Caco-2 (cell line): ENCODE measurements around the gene TCEA3. TPM values are rescaled to one million over a fixed set of nuclear protein-coding genes. Genes with fewer than 3 reads are reported as not detected.

Experiments used
- BruUV-seq: library from RNA; stranded (reverse); fragments of 400-500 nt; replicated peaks from 2 replicates; lab custom pipeline; 2021; lab: Mats Ljungman, UMichigan
- CTCF ChIA-PET: fragments of 300-600 bp; sonication (Branson Sonifier 250); formaldehyde crosslinking; loops from one replicate; lab custom pipeline; 2022; ENCODE audit warnings: antibody characterized with exemption; lab: Charles Lee
- POLR2A ChIA-PET: fragments of 300-600 bp; sonication (Branson Sonifier 250); formaldehyde crosslinking; loops from one replicate; lab custom pipeline; 2022; ENCODE audit warnings: antibody characterized with exemption; lab: Charles Lee
- DNase-seq, 2 experiments: peaks; one replicate each; pipeline versions ENCODE4 v3.0.0 to v3.0.0-alpha.2; 2020 to 2022
- H3K27me3 ChIP-seq: replicated peaks from 2 replicates; pipeline ENCODE4 v1.6.0; 2011; ENCODE audit warnings: low read length; ENCODE audit not compliant: control insufficient read depth, insufficient read depth
- H3K36me3 ChIP-seq: 2 replicates; pipeline ENCODE4 v1.5.1; 2011; ENCODE audit warnings: low read length; ENCODE audit not compliant: control insufficient read depth, insufficient read depth
- H3K4me1 ChIP-seq: fragments of 250-450 bp; sonication (Bioruptor Pico); 2 replicates; pipeline ENCODE4 v1.5.1; 2020; ENCODE audit warnings: mild to moderate bottlenecking
- H3K4me3 ChIP-seq: 2 replicates; pipeline ENCODE4 v1.5.1; 2011; ENCODE audit warnings: low read depth, mild to moderate bottlenecking, control low read depth, low read length
- H3K9me3 ChIP-seq: fragments of 250-450 bp; sonication (Bioruptor Pico); 2 replicates; pipeline ENCODE4 v1.5.1; 2020; ENCODE audit warnings: mild to moderate bottlenecking, moderate library complexity
- H3K27ac Mint-ChIP-seq: one replicate; pipeline ENCODE4 v1.8.0; 2022; ENCODE audit warnings: mixed read lengths; ENCODE audit not compliant: unreplicated experiment
- H3K27me3 Mint-ChIP-seq: one replicate; pipeline ENCODE4 v1.8.0; 2022; ENCODE audit warnings: mixed read lengths; ENCODE audit not compliant: insufficient read depth, unreplicated experiment
- H3K36me3 Mint-ChIP-seq: one replicate; pipeline ENCODE4 v1.8.0; 2022; ENCODE audit warnings: mild to moderate bottlenecking, mixed read lengths; ENCODE audit not compliant: insufficient read depth, unreplicated experiment
- H3K4me1 Mint-ChIP-seq: one replicate; pipeline ENCODE4 v1.8.0; 2022; ENCODE audit warnings: low read depth, mixed read lengths; ENCODE audit not compliant: unreplicated experiment
- H3K4me3 Mint-ChIP-seq: one replicate; pipeline ENCODE4 v1.8.0; 2022; ENCODE audit warnings: mild to moderate bottlenecking, moderate library complexity, mixed read lengths; ENCODE audit not compliant: unreplicated experiment
- H3K9me3 Mint-ChIP-seq: one replicate; pipeline ENCODE4 v1.8.0; 2022; ENCODE audit warnings: mixed read lengths; ENCODE audit not compliant: unreplicated experiment
- CTCF ChIP-seq, 2 experiments: fragments of 200-600 bp in 1 of 2; IDR thresholded peaks; 1 replicate in 1 of 2; 2 replicates in 1 of 2; pipeline versions ENCODE4 v1.5.1 to v1.8.0; 2011 to 2022; ENCODE audit warnings: antibody characterized with exemption in 1 of 2, control low read depth in 1 of 2, inconsistent platforms in 1 of 2, low read depth in 1 of 2, low read length in 1 of 2, mild to moderate bottlenecking in 1 of 2, moderate library complexity in 1 of 2; ENCODE audit not compliant: insufficient read depth in 1 of 2, severe bottlenecking in 1 of 2, unreplicated experiment in 1 of 2
- intact Hi-C: fragments of 100-400 bp; cut with micrococcal nuclease; formaldehyde crosslinking; loops from one replicate; pipeline ENCODE4 v1.10.0; 2022; ENCODE audit not compliant: unreplicated experiment
- total RNA-seq: library from RNA; stranded (reverse); gene quantifications from 2 replicates; pipeline ENCODE4 v1.2.3, GENCODE V29; 2022

Gene TCEA3
- total RNA-seq, 1 experiment from 2014 or later: 14.6 TPM

GRCh38 chr1:23366598-23366997, 58.0 kb downstream of the TCEA3 start:
- Mint-ChIP-seq H3K4me1 (no peaks in the 10 kb centered on the region), H3K27me3 (no peaks in the 10 kb centered on the region), H3K9me3 (no peaks in the 10 kb centered on the region), H3K36me3 (peaks cover 41% of the 10 kb centered on the region), H3K27ac (no peak overlapping the region), H3K4me3 (peak overlapping the region; percentile 80)
- no peak for TF ChIP-seq CTCF (IDR thresholded peaks at IDR 0.05; ENCODE audit: insufficient read depth in 1 of 2, low read depth in 1 of 2, low read length in 1 of 2, severe bottlenecking in 1 of 2, unreplicated experiment in 1 of 2)
- peaks cover 29% of the 10 kb centered on the region for H3K9me3 ChIP-seq
- no peak for DNase-seq
- POLR2A ChIA-PET: interaction anchor here (2.4 kb wide), 1 partner anchor 22 kb away, joined by 45 read pairs; the partner anchor contains the start of gene HNRNPR
- H3K27me3 ChIP-seq: no peaks in the 10 kb centered on the region
- intact Hi-C loops: no loop called here
- H3K4me1 ChIP-seq: peaks cover 22% of the 10 kb centered on the region
- no TSS peak for BruUV-seq
- H3K36me3 ChIP-seq: peaks cover 7% of the 10 kb centered on the region
- CTCF ChIA-PET: interaction anchor here (0.6 kb wide), 1 partner anchor 36 kb away, joined by 3 read pairs; no protein-coding TSS in a partner anchor
- H3K4me3 ChIP-seq: peak overlapping the region; percentile 44; the same call in 1 of the 2 replicates

DNA sequence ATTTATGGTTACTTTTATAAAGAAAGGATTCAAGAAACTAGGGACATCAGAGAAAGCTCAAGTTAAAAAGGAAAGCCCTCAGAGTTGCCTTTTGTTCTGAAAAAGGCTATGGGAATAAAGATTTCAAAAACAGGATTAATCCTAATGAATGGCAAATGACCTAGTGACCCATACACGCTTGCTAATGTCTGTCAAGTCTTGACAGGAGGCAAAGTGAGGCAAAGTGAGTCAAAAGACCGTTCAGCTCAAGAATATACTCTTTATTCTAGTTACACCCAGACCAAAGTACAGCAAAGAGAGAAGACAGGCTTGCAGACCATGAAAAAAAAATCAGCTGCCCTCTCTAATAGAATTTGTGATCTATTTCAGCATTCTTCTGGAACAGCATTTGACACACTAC, 58.4 kb downstream of the TCEA3 start:
- no peak overlapping the region for H3K27ac Mint-ChIP-seq
- intact Hi-C loops: no loop called here
- peaks cover 7% of the 10 kb centered on the region for H3K36me3 ChIP-seq
- peaks cover under 1% of the 10 kb centered on the region for H3K9me3 Mint-ChIP-seq
- no peak for DNase-seq
- H3K36me3 Mint-ChIP-seq: peaks cover 45% of the 10 kb centered on the region
- ChIA-PET POLR2A (no interaction called here), CTCF (interaction anchor here (0.6 kb wide), 1 partner anchor 37 kb away, joined by 3 read pairs; no protein-coding TSS in a partner anchor)
- H3K4me1 Mint-ChIP-seq: no peaks in the 10 kb centered on the region
- H3K4me1 ChIP-seq: peaks cover 19% of the 10 kb centered on the region
- no peaks in the 10 kb centered on the region for H3K27me3 ChIP-seq
- TF ChIP-seq CTCF (IDR thresholded peaks at IDR 0.05; ENCODE audit: insufficient read depth in 1 of 2, low read depth in 1 of 2, low read length in 1 of 2, severe bottlenecking in 1 of 2, unreplicated experiment in 1 of 2): no peak
- BruUV-seq: no TSS peak
- no peak overlapping the region for H3K4me3 Mint-ChIP-seq
- H3K9me3 ChIP-seq: peaks cover 33% of the 10 kb centered on the region
- H3K27me3 Mint-ChIP-seq: no peaks in the 10 kb centered on the region
- H3K4me3 ChIP-seq: no peak overlapping the region

DNA sequence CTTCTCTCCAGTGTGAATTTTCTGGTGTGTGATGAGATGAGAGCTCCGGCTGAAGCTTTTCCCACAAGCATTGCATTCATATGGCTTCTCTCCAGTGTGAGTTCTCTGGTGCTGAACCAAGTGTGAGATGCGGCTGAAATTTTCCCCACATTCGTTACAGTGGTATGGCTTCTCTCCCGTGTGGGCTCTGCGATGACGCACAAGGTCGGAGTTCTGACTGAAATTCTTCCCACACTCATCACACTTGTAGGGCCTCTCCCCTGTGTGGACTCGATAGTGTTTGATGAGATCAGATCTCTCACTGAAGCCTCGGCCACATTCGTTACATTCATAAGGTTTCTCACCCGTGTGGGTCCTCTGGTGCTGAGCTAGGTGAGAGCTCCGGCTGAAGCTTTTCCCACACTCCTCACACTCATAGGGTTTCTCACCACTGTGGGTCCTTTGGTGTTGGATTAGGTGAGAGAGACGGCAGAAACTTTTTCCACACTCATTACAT, 62.3 kb downstream of the TCEA3 start:
- DNase-seq: no peak
- no peak overlapping the region for H3K27ac Mint-ChIP-seq

More for the DNA sequence above, 62.3 kb downstream of the TCEA3 start:
- no peaks in the 10 kb centered on the region for H3K27me3 ChIP-seq
- CTCF ChIA-PET: no interaction called here
- H3K4me1 ChIP-seq: peaks cover 6% of the 10 kb centered on the region; the same call in 1 of the 2 replicates
- H3K4me3 ChIP-seq: no peak overlapping the region
- no peaks in the 10 kb centered on the region for H3K27me3 Mint-ChIP-seq
- POLR2A ChIA-PET: no interaction called here
- H3K4me1 Mint-ChIP-seq: no peaks in the 10 kb centered on the region
- no peak overlapping the region for H3K4me3 Mint-ChIP-seq
- H3K36me3 ChIP-seq: peaks cover 7% of the 10 kb centered on the region
- peaks cover 50% of the 10 kb centered on the region for H3K36me3 Mint-ChIP-seq
- no TSS peak for BruUV-seq
- TF ChIP-seq CTCF (IDR thresholded peaks at IDR 0.05; ENCODE audit: insufficient read depth in 1 of 2, low read depth in 1 of 2, low read length in 1 of 2, severe bottlenecking in 1 of 2, unreplicated experiment in 1 of 2): no peak
- H3K9me3 ChIP-seq: peaks cover 33% of the 10 kb centered on the region
- intact Hi-C loops: no loop called here
- H3K9me3 Mint-ChIP-seq: peaks cover 9% of the 10 kb centered on the region
